HUES6 (cell line): Measurements from ENCODE around the gene DCTD.

ENCODE experiments used
- H3K27ac ChIP-seq: 2 replicates; pipeline ENCODE4 v1.7.0; 2013; ENCODE audit warnings: low read depth, mild to moderate bottlenecking, low read length, inconsistent platforms
- H3K27me3 ChIP-seq: 2 replicates; pipeline ENCODE4 v1.6.1; 2013; ENCODE audit warnings: low read length; ENCODE audit not compliant: control insufficient read depth, insufficient read depth
- H3K36me3 ChIP-seq: 2 replicates; pipeline ENCODE4 v1.6.1; 2013; ENCODE audit warnings: low read length; ENCODE audit not compliant: control insufficient read depth, insufficient read depth
- H3K4me1 ChIP-seq: 2 replicates; pipeline ENCODE4 v1.6.1; 2013; ENCODE audit warnings: low read length; ENCODE audit not compliant: control insufficient read depth, insufficient read depth
- H3K4me3 ChIP-seq: 2 replicates; pipeline ENCODE4 v1.5.1; 2013; ENCODE audit warnings: low read depth, low read length
- H3K9ac ChIP-seq: one replicate; pipeline ENCODE4 v1.6.1; 2013; ENCODE audit warnings: mild to moderate bottlenecking, low read length
- H3K9me3 ChIP-seq: 2 replicates; pipeline ENCODE4 v1.6.1; 2013; ENCODE audit warnings: low read depth, low read length; ENCODE audit not compliant: control insufficient read depth, insufficient read depth

The DCTD gene

DNA sequence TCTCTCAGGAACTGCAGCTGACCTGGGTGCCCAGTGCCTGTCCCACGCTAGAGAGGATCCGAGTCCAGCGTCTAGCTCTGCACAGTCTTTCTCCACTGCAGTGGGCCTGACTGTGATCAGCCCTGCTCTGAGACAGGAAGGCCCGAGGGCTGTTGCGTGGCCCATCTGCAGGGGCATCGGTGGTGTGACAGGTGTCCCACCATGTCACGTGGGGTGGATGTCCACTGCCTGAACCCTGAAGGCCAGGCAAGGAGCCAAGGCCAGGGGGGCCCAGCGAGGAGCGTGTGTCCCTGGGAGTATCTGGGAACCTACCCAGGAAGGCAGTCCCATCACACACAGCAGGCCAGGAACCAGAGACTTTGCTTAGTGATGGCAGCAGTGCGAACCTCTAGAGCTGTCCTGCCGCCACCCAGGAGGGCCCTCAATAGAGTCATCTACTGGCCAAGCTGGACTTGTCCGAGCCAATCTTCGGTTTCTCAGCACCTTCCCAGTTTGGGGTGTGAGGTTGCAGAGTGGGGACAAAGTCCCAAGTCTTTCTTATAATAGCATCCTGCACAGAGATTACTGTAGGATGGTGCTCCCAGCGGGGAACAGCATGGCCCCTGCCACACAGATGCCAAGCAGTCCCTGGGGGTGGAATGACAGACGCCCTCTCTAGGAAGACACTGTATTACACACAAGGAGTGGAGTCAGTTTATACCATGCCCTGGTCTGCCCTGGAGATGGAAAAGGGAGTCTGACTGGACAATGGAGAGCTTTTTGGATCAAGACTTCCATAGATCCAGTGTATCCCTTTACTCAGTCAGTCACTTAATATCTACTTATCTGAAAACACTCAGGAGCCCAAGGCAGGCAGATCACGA lies 38.3 kb downstream of the DCTD start:
- Histone ChIP-seq H3K36me3 (peaks cover 6% of the 10 kb centered on the region), H3K27me3 (no peaks in the 10 kb centered on the region), H3K27ac (no peak overlapping the region), H3K4me3 (no peak overlapping the region), H3K9ac (no peak overlapping the region), H3K4me1 (no peaks in the 10 kb centered on the region), H3K9me3 (peaks cover 6% of the 10 kb centered on the region; the same call in 1 of the 2 replicates)

DNA sequence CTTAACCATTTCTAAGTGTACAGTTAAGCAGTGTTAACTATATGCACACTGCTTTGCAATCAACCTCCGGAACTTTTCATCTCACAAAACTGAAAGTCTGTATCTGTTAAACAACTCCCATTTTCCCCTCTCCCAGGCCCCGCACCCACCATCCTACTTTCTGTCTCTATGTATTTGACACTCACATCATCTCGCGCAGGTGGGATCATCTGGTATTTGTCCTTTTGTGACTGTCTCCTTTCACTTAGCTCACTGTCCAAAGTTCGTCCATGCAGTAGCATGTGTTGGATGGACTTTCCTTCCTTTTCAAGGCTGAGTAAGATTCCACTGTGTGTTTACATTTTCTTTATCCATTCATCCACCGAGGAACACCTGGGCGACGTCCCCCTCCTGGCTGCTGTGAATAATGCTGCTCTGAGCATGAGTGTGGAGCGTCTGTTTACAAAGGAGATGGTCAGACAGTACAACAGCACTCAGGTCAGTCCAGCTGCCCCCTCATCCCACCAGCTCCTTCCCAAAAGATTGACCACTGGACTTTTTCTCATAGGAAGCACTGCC lies 39.8 kb downstream of the DCTD start:
- no peaks in the 10 kb centered on the region for H3K4me1 ChIP-seq
- no peaks in the 10 kb centered on the region for H3K9me3 ChIP-seq
- H3K4me3 ChIP-seq, result no peak overlapping the region
- no peak overlapping the region for H3K9ac ChIP-seq
- H3K27ac ChIP-seq, result no peak overlapping the region
- no peaks in the 10 kb centered on the region for H3K36me3 ChIP-seq
- no peaks in the 10 kb centered on the region for H3K27me3 ChIP-seq

DNA sequence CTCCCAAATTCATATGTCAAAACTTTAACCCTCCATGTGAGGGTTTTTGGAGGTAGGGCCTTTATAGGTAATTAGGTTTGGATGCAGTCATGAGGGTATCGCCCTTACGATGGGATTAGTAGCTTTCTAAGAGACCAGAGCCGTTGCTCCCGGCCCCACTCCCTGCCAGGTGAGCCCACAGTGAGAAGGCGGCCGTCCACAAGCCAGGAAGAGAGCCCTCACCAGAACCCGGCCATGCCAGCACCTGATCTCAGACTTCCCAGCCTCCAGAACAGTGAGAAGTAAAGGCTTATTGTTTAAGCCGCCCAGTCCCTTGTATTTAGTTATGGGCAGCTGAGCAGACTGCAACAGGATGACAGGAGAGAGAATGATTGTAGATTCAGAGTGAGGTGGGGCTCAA lies 40.8 kb downstream of the DCTD start:
- H3K4me1 ChIP-seq, result no peaks in the 10 kb centered on the region
- no peaks in the 10 kb centered on the region for H3K36me3 ChIP-seq
- no peak overlapping the region for H3K27ac ChIP-seq
- no peaks in the 10 kb centered on the region for H3K9me3 ChIP-seq
- H3K4me3 ChIP-seq, result no peak overlapping the region
- no peaks in the 10 kb centered on the region for H3K27me3 ChIP-seq
- no peak overlapping the region for H3K9ac ChIP-seq

DNA sequence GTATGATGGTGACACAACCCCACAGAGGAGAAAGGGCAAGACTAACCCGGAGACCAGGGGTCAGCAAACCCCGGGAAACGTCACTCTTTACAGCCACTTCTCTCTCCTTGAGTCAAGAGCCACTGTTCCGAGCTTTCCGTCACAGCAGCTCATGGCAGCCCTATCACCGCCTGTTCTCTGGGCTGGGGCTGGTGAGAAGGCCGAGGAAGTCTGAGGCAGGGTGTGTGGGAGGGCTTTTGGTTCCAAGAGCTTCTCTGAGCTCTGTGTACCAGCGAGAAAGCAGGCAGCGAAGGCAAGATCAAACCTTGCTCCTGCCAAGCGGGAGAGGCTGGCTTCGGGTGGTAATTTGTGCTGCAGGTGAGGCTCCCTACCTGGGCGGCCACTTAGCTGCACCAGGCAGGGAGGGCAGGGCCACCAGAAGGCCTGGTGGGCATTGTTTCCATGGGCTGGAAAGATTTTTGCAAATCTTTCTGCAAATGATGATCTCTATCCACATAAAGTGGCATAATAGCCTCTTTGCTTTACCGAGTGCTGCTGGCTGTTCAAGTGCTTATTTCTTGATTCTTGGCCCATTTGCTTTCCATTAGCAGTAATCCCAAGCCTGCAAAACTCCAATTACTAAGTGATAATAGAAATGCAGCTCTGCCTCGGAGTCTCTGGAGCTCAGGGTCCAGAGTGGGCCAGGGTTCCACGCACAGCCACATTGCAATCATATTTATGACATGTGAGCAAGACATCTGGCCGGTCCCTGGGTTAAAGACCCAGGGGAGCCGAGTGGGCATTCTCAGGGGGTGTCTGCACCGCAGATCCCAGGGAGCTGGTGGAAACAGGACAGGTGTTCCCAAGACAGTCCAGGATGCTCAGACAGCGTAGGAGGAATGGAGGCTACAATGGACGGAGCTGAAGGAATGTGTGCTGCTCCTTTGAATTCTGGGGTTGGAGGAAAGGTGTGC lies 41.5 kb downstream of the DCTD start:
- Histone ChIP-seq H3K4me3 (no peak overlapping the region), H3K36me3 (no peaks in the 10 kb centered on the region), H3K27me3 (no peaks in the 10 kb centered on the region), H3K9me3 (no peaks in the 10 kb centered on the region), H3K9ac (no peak overlapping the region), H3K4me1 (no peaks in the 10 kb centered on the region), H3K27ac (no peak overlapping the region)

DNA sequence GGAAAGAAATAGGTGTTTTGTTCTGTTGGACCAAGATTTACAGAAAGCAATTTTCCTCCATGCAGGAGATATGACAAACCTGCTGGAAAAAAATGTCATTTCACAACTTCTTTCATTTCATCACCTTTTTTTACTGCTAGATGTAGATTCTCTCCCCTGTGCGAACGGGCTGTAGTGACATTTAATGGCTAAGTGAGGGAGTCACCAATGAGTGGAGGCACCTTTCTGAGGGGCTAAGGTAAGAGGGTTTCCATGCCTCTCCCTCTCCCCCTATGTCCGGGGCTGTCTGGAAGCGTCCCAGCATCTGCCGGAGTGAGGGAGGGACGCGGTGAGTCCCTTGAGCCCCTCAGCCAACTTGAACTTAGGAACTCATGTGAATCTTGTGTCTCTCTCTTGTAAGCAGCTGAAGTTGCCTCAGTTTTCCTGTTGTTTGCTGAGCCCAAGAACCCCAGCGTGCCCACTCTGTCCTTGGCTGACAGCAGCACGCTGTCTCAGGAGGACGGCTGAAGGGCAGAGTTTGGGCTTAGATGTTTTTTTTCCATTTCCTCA lies 42.3 kb downstream of the DCTD start:
- Histone ChIP-seq H3K9ac (no peak overlapping the region), H3K27ac (no peak overlapping the region), H3K9me3 (no peaks in the 10 kb centered on the region), H3K4me1 (no peaks in the 10 kb centered on the region), H3K36me3 (no peaks in the 10 kb centered on the region), H3K4me3 (no peak overlapping the region), H3K27me3 (no peaks in the 10 kb centered on the region)

DNA sequence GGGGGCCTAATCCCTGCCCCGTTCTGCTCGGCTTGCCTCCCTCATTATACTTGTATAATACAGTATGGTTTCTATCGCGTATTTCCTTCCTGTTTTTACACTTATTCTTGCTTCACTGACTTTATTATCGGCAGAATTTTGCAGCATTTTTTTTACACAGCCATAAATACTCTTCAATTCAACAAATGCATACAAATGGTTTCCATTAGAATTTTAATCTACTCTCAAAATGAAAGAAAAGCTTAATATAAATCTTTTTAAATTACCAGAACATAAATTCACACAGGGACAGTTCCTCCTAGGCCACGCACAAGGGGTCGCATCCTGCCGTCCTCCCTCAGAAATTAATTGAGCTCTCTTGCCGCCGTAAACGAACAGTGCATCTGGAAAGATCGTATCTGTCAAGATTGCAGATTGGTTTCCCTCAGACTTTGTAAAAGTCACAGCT lies 42.9 kb downstream of the DCTD start:
- Histone ChIP-seq H3K9ac (no peak overlapping the region), H3K27me3 (no peaks in the 10 kb centered on the region), H3K4me1 (no peaks in the 10 kb centered on the region), H3K9me3 (no peaks in the 10 kb centered on the region), H3K36me3 (no peaks in the 10 kb centered on the region), H3K27ac (no peak overlapping the region), H3K4me3 (no peak overlapping the region)

DNA sequence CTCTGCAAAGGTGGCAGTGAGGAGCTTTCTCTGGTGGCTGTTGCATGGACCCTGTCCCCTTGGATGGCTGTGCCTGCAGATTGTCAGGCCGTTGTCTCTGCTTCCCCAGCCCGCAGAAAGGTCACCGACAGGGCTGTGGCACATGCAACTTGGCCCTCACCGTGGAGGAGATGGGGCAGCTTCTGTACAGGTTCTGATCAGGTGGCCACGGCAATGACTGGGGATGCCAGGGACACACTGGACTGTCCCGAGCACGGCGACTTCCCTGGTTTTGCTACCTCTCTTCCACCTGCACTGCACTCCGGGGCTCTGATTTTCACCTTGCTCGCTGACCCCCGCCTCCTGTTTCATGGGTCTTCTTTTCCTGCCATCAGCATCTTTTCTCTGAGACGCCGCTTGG lies 43.5 kb downstream of the DCTD start:
- Histone ChIP-seq H3K9ac (no peak overlapping the region), H3K4me3 (no peak overlapping the region), H3K4me1 (no peaks in the 10 kb centered on the region), H3K27ac (no peak overlapping the region), H3K36me3 (no peaks in the 10 kb centered on the region), H3K9me3 (no peaks in the 10 kb centered on the region), H3K27me3 (no peaks in the 10 kb centered on the region)

DNA sequence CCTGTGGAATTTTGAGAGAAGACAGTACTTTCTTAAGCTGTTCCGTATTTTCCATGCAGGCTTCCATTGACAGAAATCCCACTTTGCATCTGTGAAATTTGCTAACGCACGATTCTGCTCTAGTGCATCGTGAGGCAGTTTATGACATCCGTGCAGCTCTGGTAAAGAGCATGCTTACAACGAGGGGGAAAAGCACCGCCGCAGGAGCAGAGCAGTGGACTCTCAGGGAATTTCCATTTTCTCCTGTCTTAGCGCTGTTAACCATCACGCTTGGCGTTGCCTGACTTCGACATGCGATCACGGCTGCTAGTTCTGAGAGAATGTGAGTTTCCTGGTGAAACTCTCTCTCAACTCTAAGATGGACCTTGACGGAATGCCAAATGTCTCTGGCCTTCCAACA lies 43.9 kb downstream of the DCTD start:
- Histone ChIP-seq H3K4me1 (no peaks in the 10 kb centered on the region), H3K27ac (no peak overlapping the region), H3K36me3 (no peaks in the 10 kb centered on the region), H3K4me3 (no peak overlapping the region), H3K9me3 (no peaks in the 10 kb centered on the region), H3K9ac (no peak overlapping the region), H3K27me3 (no peaks in the 10 kb centered on the region)

DNA sequence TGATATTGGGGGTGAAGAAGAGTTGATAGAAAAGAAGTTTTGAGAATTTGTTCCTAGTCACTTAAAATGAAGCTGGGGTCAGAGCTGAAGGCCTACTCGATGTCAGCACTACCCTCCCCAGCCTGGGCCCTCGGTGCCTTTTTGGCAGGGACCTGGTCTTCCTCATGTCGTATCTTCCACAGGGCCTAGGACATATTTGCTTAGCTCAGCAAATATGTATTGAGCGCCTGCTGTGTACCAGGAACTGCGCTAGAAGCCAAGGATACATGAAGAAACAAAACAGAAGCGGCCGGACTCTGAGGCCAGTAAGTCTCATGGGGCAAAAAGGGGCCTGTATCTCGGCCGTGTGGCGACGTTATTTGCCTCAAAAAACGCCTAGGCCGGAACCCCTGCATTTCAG lies 44.3 kb downstream of the DCTD start:
- Histone ChIP-seq H3K36me3 (no peaks in the 10 kb centered on the region), H3K4me1 (no peaks in the 10 kb centered on the region), H3K4me3 (no peak overlapping the region), H3K9me3 (no peaks in the 10 kb centered on the region), H3K27ac (no peak overlapping the region), H3K9ac (no peak overlapping the region), H3K27me3 (no peaks in the 10 kb centered on the region)

DNA sequence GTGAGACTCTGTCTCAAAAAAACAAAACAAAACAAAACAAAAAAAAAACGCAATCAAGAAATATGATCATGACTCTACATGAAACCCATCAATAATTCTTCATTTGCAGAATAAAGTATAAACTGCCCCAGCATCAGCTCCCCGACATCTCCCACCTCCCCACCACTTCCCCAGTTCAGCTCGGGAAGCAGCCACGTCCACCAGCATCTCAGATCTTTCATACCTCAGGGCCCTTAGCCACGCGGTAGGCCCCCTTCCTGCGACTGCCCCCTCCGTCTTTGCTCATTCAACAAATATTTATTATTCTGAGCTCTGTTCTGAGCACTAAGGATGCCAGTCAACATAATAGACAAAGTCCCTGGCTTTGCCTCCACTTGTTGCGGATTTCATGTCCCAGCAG lies 45.6 kb downstream of the DCTD start:
- Histone ChIP-seq H3K9me3 (no peaks in the 10 kb centered on the region), H3K27ac (no peak overlapping the region), H3K4me1 (peaks cover 5% of the 10 kb centered on the region; the same call in 1 of the 2 replicates), H3K9ac (no peak overlapping the region), H3K36me3 (no peaks in the 10 kb centered on the region), H3K27me3 (no peaks in the 10 kb centered on the region), H3K4me3 (no peak overlapping the region)
